Neural cell (in vitro differentiated cells): ENCODE data around the gene RFX2. TPM values are rescaled to one million over a fixed set of nuclear protein-coding genes. Genes with fewer than 3 reads are reported as not detected.
A peak's percentile ranks its signal among the peaks of the same experiment; 100 is the strongest.

Experiments
- H2AFZ ChIP-seq: fragments of 200-600, 300-800 bp; sonication (generic), shearing (Covaris generic); 2 replicates; pipeline ENCODE4 v1.6.0; 2014; ENCODE audit warnings: low read depth, mild to moderate bottlenecking, antibody characterized with exemption, low read length, moderate library complexity
- H3F3A ChIP-seq: fragments of 200-600 bp; shearing (Covaris generic); 2 replicates; pipeline ENCODE4 v1.6.1; 2016; ENCODE audit warnings: mild to moderate bottlenecking, moderate library complexity, mixed read lengths, antibody characterized with exemption, low read length; ENCODE audit not compliant: insufficient read depth, poor library complexity, severe bottlenecking
- H3K27ac ChIP-seq: fragments of 200-600, 300-800 bp; sonication (generic), shearing (Covaris generic); 2 replicates; pipeline ENCODE4 v1.5.1; 2014; ENCODE audit warnings: mild to moderate bottlenecking, low read length, moderate library complexity
- H3K27me3 ChIP-seq: fragments of 300-800, 200-600 bp; sonication (generic), shearing (Covaris generic); 2 replicates; pipeline ENCODE4 v1.6.0; 2014; ENCODE audit warnings: mild to moderate bottlenecking, low read depth, low read length, moderate library complexity; ENCODE audit not compliant: insufficient read depth
- H3K36me3 ChIP-seq: fragments of 300-800, 200-600 bp; sonication (generic), shearing (Covaris generic); 2 replicates; pipeline ENCODE4 v1.5.1; 2014; ENCODE audit warnings: mild to moderate bottlenecking, antibody characterized with exemption, low read length, moderate library complexity; ENCODE audit not compliant: insufficient read depth
- H3K4me2 ChIP-seq: fragments of 300-800, 200-600 bp; sonication (generic), shearing (Covaris generic); 2 replicates; pipeline ENCODE4 v1.6.0; 2014; ENCODE audit warnings: mild to moderate bottlenecking, low read length
- H3K4me3 ChIP-seq: fragments of 300-800, 200-600 bp; sonication (generic), shearing (Covaris generic); 2 replicates; pipeline ENCODE4 v1.5.1; 2014; ENCODE audit warnings: mild to moderate bottlenecking, low read length, moderate library complexity
- H3K79me2 ChIP-seq: fragments of 200-600 bp; shearing (Covaris generic); replicated peaks from 2 replicates; pipeline ENCODE4 v1.6.0; 2014; ENCODE audit warnings: mild to moderate bottlenecking, low read length, moderate library complexity; ENCODE audit not compliant: insufficient read depth
- H3K9ac ChIP-seq: fragments of 300-800, 200-600 bp; sonication (generic), shearing (Covaris generic); 2 replicates; pipeline ENCODE4 v1.6.1; 2016; ENCODE audit warnings: mild to moderate bottlenecking, low read length, mixed read lengths
- H3K9me2 ChIP-seq: fragments of 200-600 bp; shearing (Covaris generic); 2 replicates; pipeline ENCODE4 v1.6.1; 2016; ENCODE audit warnings: mild to moderate bottlenecking, low read length, mixed read lengths; ENCODE audit not compliant: insufficient read depth
- H3K9me3 ChIP-seq: fragments of 200-600, 300-800 bp; sonication (generic), shearing (Covaris generic); 2 replicates; pipeline ENCODE4 v1.6.1; 2016; ENCODE audit warnings: mild to moderate bottlenecking, mixed run types, low read length, moderate library complexity, mixed read lengths
- H4K20me1 ChIP-seq: fragments of 200-600 bp; shearing (Covaris generic); 2 replicates; pipeline ENCODE4 v1.6.1; 2016; ENCODE audit warnings: mild to moderate bottlenecking, mixed run types; ENCODE audit not compliant: insufficient read depth
- CTCF ChIP-seq: fragments of 450-650 bp; IDR thresholded peaks from 2 replicates; pipeline ENCODE4 v1.5.1; 2014; ENCODE audit warnings: antibody characterized with exemption, mild to moderate bottlenecking, moderate library complexity; ENCODE audit not compliant: poor library complexity, severe bottlenecking
- EP300 ChIP-seq: fragments of 450-650 bp; conservative IDR thresholded peaks from 2 replicates; pipeline ENCODE4 v1.6.1; 2014; ENCODE audit warnings: antibody characterized with exemption, mild to moderate bottlenecking, moderate library complexity; ENCODE audit not compliant: poor library complexity, severe bottlenecking
- EZH2 ChIP-seq: fragments of 200-600, 300-800 bp; shearing (Covaris generic), sonication (generic); IDR thresholded peaks from 2 replicates; pipeline ENCODE4 v1.6.1; 2014; ENCODE audit warnings: antibody characterized with exemption, low read length, borderline replicate concordance, mild to moderate bottlenecking; ENCODE audit not compliant: insufficient read depth, poor library complexity, severe bottlenecking
- MXI1 ChIP-seq: fragments of 450-650 bp; conservative IDR thresholded peaks from 2 replicates; pipeline ENCODE4 v1.6.1; 2014; ENCODE audit warnings: antibody characterized with exemption, mild to moderate bottlenecking; ENCODE audit not compliant: poor library complexity, severe bottlenecking
- POLR2AphosphoS5 ChIP-seq: IDR thresholded peaks from 2 replicates; pipeline ENCODE4 v1.6.1; 2012
- RAD21 ChIP-seq: fragments of 450-650 bp; conservative IDR thresholded peaks from 2 replicates; pipeline ENCODE4 v1.6.1; 2014; ENCODE audit warnings: antibody characterized with exemption, mild to moderate bottlenecking, moderate library complexity
- REST ChIP-seq: IDR thresholded peaks from 2 replicates; pipeline ENCODE4 v1.6.1; 2012; ENCODE audit warnings: borderline replicate concordance
- SMC3 ChIP-seq: fragments of 450-650 bp; conservative IDR thresholded peaks from 2 replicates; pipeline ENCODE4 v1.6.1; 2014; ENCODE audit warnings: antibody characterized with exemption, mild to moderate bottlenecking, moderate library complexity; ENCODE audit not compliant: poor library complexity
- TAF1 ChIP-seq: IDR thresholded peaks from 2 replicates; pipeline ENCODE4 v1.6.1; 2012; ENCODE audit warnings: low read depth
- polyA plus RNA-seq: library from polyadenylated mRNA; depleted of rRNA; stranded (reverse); fragments of >200 nt; gene quantifications from 2 replicates; pipeline ENCODE4 v1.2.3, GENCODE V29; 2014

The RFX2 gene
- polyA plus RNA-seq, 1 donor from 2014 or later: 0.69 TPM

GRCh38 chr19:6088602-6089049 is 21.7 kb downstream of the RFX2 start:
- H3K27ac ChIP-seq: no peak overlapping the region
- no peak overlapping the region for H2AFZ ChIP-seq
- H3K9ac ChIP-seq: no peak overlapping the region
- no peaks in the 10 kb centered on the region for H3K79me2 ChIP-seq
- H4K20me1 ChIP-seq: no peaks in the 10 kb centered on the region
- H3K9me2 ChIP-seq: no peaks in the 10 kb centered on the region
- no peaks in the 10 kb centered on the region for H3K36me3 ChIP-seq
- no peaks in the 10 kb centered on the region for H3F3A ChIP-seq
- H3K4me2 ChIP-seq: no peak overlapping the region
- no peak overlapping the region for H3K4me3 ChIP-seq
- no peaks in the 10 kb centered on the region for H3K9me3 ChIP-seq
- TF ChIP-seq EZH2 (no peak), SMC3 (no peak), REST (no peak), RAD21 (no peak), POLR2AphosphoS5 (no peak), MXI1 (no peak), TAF1 (no peak), EP300 (no peak)
- no peaks in the 10 kb centered on the region for H3K27me3 ChIP-seq

GRCh38 chr19:6087074-6087571 is 23.2 kb downstream of the RFX2 start:
- Histone ChIP-seq H3K9me2 (no peaks in the 10 kb centered on the region), H3K27me3 (no peaks in the 10 kb centered on the region), H3K36me3 (no peaks in the 10 kb centered on the region), H3K4me3 (peak overlapping the region; percentile 28), H3K27ac (peak overlapping the region; percentile 10), H3F3A (no peaks in the 10 kb centered on the region), H3K4me2 (peak overlapping the region; percentile 28), H3K79me2 (no peaks in the 10 kb centered on the region), H2AFZ (no peak overlapping the region), H3K9me3 (no peaks in the 10 kb centered on the region), H4K20me1 (no peaks in the 10 kb centered on the region), H3K9ac (peak overlapping the region; percentile 16)
- TF ChIP-seq RAD21: no peak
- no peak for TF ChIP-seq REST
- no peak for TF ChIP-seq MXI1
- no peak for TF ChIP-seq SMC3
- TF ChIP-seq CTCF: no peak
- TF ChIP-seq EZH2: no peak
